Stimulated activated CD4-positive, alpha-beta T cell treated with anti-CD3 and anti-CD28 coated beads, Interleukin-4, amount 100 ng/mL, for 4 hours (primary cell): Measurements from ENCODE around the gene CMC1.
A peak's percentile ranks its signal among the peaks of the same experiment; 100 is the strongest.
"Not testable (repeated sequence)": the region's sequence is repeated elsewhere in the genome, so short reads cannot be mapped to it uniquely, and the experiment has no call there.

Experiments
- DNase-seq, 2 experiments: peaks; one replicate each; pipeline ENCODE4 v3.0.0-alpha.2; 2020

CMC1 gene, protein sequence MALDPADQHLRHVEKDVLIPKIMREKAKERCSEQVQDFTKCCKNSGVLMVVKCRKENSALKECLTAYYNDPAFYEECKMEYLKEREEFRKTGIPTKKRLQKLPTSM

DNA sequence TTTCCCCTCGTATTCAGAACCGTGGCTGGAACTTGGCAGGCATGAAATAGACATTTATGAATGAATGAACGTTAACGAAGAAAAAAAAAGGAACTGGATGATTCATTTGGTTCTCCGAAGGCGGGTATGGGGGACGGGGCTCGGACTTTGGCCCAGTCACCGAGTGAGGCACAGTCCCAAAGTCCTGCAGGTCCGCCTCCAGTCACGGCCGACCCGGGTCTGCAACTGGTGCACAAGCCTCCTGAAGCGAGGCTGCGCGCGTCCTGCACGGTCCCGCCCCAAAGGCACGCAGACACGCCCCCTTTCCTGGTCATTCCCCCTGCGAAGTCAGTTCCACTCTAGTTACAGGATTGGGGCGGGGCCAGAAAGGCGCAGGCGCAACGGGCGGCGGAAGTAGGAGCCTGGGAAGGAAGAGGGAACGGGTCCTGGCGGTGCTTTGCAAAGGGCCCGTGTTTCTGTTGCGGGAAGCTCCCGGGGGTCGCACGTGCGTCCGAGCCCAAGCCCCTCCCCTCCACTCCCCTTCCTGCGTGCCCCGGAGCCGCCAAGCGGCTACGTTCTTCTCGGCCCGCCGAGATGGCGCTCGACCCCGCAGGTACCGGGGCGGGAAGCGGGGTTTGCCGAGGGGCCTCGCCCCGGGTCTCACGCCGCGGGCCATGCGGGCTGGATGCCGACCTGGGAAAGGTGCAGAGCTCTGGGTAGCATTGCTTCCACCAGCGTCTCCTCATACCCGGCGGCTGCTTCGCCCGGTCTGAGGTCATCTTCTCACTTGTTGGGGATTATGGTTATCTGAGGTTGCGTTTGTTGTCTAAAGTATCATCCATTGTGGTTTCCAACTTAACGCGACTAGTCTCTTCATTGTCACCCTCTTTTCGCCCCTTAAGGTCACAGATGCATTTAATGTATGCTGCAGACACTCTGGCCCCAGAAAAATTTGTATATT, at the start of gene CMC1:
CMC1 (plus strand) TSS at position 399 of the 940 bp plus-strand sequence; CDS start at position 574, 175 bp downstream.
- DNase-seq, result peak; percentile 90 to 94

DNA sequence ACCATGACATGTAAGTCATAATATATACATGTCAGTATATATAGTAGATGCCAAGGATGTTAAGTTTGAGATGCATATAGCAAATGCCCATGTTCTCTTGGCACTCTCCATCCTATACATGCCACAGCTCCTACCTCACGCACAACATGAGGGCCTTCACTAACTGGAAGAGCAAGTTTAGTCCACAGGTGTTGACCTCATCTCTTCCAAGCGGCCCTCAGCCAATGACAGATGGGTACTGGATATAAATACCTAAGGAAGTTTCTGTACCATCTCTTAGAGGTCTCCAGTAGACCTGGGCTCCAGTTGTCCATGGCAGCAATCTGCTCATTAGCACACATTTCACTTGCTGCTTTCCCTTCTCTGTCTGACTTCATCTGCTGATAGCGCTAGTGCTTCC, 43.3 kb upstream of the CMC1 start:
- no peak for DNase-seq

DNA sequence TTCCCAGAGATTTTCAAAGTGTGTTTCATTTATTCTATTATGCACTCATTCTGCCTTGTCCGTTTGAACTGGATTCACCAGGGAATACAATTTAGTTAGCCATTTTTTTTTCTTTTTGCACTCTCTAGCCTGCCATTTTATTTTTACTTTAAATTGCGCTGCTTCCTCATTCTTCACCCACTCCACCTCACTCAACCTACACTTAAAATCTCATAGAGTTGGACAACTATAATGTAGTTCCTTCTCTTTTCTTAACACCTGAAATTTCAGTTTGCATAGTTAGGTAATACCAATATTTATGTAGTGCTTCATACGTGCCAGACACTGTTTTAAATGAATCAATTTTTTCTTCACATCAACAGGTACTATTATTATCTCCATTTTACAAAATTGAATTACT, 42.4 kb upstream of the CMC1 start:
- no peak for DNase-seq

DNA sequence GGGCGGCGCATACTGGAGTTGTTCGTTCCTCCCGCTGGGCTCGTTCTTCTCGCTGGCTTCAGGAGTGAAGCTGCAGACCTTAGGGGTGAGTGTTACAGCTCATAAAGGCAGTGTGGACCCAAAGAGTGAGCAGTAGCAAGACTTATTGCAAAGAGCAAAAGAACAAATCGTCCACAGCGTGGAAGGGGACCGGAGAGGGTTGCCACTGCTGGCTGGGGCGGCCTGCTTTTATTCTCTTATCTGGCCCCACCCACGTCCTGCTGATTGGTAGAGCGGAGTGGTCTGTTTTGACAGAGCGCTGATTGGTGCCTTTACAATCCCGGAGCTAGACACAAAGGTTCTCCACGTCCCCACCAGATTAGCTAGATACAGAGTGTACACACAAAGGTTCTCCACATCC, 41.8 kb upstream of the CMC1 start:
- DNase-seq, result not testable (repeated sequence)

DNA sequence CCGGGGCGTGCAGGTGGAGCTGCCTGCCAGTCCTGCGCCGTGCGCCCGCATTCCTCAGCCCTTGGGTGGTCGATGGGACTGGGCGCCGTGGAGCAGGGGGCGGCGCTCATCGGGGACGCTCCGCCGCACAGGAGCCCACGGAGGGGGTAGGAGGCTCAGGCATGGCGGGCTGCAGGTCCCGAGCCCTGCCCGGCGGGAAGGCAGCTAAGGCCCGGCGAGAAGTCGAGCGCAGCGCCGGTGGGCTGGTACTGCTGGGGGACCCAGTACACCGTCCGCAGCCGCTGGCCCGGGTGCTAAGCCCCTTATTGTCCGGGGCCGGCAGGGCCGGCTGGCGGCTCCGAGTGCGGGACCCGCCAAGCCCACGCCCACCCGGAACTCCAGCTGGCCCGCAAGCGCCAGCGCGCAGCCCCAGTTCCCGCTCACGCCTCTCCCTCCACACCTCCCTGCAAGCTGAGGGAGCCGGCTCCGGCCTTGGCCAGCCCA, 41.0 kb upstream of the CMC1 start:
- not testable (repeated sequence) for DNase-seq

DNA sequence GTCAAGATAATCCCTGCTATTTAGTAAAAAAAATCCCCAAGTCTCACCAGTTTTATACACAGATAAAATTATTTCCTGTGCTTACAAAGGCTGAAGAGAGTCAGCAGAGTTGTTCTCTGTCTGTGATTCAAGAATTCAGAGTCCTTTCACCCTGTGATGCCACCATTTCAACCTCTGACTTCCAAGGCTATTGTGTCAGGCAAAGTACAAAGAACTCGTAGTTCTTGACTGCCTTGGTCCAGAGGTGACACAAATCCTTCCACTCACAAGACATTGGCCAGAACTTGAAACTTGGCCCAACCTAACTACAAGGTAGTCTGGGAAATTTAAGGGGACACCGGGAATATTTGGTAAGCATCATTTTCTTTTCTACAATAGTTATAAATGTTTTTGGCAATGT, 34.9 kb upstream of the CMC1 start:
- DNase-seq, result no peak

DNA sequence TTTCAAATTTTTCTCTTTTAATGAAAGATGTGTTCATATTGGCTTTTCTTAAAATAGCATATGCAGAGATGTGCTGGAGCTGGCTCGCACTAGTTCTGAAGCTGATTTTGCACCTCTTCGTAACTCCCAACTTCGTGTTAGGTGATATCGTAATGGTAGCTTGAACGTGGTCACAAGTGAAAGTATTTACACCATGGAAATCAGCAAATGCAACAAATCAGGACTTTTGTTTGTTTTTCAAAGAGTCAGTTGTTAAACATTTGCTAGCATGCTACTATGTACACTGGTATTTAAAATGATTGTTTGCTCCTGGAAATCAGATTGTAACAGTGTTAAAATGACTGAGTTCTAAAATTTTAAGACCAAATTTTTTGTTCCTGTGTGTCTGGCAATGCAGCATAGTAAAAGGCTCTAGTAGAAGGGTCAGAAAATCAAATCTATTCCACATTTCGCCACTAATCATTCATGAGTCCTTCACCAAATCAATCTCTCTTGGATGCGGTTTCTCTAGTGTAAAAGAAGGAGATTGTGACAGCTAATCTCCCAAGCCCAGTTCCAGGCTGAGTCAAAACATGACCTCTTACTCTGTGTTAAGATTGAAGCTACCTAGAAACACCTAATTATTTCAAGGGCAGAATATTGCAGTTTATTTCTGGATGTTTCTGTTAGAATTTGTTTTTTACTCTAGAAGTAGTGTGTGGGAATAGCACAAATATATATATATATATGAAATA, 34.3 kb upstream of the CMC1 start:
- no peak for DNase-seq

DNA sequence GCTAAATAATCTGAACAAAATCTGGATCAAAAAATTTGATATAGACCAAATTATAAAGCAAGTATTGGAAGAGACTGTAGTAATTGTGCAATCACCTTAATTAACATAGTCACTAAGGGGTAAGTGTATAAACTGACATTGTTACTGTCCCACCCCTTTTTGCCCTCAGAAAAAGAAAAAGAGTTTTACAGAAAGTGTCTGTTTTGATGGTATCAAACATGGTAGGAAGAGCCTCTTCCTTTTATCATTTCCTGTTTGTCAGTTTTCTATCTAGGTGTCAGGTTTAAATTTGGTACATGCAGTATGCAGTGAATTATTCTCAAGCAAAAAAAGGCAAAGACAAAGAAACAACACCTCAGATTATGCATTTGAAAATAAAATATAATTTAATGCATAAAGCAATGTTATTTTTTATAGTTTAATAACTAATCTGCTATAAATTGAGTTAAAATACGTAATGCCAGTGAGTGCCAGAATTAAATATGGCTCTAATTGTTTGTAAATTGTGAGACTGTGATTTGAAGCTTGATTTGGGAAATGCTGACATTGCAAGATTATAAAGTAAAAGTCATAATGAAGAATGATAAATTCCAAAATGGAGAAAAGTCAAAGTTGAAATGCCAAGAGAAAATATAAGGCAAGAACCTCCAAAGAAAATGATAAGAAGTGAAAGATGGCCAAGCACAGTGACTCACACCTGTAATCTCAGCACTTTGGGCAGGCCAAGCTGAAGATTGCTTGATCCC, 30.3 kb upstream of the CMC1 start:
- no peak for DNase-seq

DNA sequence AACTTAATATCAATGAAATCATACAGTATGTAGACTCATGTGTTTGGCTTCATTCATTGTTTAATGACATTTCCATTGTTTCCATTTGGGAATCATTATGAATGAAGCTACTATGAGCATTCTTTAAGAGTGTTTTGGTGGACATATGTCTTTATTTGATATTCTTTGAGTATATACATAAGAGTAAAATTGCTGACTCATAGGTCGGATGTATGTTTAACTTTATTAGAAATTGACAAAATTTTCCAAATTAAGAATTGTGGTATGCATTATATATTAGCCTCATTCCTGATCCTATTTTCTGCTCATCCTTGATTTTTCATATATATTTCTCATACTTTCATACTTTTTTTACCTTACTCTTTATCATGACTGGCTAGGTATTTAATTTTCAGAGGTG, 28.7 kb upstream of the CMC1 start:
- DNase-seq, result no peak

DNA sequence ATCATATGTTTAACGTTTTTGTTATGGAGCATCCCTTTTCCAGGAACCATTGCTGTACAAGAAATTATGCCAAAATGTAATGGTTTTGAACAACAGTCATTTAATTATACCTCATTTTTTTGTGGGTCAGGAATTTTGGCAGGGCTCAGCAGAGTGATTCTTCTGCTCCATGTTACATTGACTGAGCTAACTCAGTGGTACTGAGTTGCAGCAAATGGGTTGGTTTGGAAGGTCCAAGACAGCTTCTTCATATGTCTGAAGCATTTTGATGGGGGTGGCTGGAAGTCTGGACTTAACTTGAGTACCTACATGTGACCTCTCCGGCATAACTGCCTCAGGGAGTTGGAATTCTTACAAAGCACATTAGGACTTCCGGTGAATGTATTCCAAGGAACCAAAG, 26.0 kb upstream of the CMC1 start:
- no peak for DNase-seq

DNA sequence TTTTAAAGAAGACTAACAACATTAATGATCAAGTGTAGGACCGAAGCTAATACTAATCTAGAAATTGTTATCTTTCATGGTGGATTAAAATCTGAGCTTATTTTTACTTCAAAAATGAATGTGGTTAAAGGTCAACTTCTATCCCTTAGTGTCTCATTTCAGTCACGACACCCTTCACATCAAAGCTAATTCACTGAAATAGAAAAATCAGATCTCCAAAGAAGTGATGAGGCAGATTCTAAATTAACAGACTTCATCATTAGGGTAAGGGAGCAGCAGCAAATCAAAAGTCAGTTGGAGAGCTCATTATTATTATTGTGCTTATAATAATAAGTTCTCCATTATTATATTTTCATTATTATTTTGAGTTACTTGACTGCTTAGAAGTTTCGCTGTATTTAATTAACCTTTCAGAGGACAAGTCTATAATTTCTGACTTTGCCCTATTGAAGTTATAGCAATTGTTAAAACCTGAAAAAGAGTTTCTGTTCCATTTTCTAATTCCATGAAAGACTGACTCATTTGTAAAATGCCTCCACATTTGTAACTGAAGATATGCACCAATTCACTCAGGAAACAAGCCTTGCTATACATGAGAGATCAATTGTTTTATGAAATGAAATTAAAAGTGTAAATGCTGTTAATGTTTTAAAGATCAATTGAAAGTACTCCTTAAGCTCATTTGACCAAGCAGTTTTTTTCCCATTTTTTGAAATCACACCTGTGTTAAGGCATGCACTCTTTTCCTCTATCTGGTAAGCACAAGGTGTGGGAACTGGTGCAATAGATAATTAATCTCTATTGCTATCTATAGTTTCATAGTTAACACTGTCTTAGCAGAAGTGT, 23.1 kb upstream of the CMC1 start:
- DNase-seq, result no peak

DNA sequence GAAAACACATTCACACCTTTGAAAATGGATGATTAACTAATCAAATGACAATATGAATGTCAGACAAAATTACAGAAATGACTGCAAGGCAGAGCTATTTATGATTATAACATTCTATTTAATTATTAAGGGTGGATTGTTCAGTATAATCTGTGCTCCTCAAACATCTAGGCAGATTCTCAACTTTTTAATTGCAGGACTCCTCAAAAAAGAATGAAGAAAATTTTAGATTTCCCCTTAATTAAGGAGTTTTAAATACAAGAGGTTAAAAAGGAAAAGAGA, 22.6 kb upstream of the CMC1 start:
- no peak for DNase-seq

DNA sequence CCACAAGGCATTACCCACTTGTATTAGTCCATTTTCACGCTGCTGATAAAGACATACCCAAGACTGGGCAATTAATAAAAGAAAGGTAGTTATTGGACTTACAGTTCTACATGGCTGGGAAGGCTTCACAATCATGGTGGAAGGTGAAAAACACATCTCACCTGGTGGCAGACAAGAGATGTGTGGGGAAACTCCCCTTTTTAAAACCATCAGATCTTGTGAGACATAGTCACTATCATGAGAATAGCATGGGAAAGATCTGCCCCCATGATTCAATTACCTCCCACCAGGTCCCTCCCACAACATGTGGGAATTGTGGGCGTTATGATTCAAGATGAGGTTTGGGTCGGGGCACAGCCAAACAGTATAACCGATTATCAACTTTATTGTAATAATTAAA, 17.0 kb upstream of the CMC1 start:
- peak in 1 of 2 experiments; percentile 41 for DNase-seq

DNA sequence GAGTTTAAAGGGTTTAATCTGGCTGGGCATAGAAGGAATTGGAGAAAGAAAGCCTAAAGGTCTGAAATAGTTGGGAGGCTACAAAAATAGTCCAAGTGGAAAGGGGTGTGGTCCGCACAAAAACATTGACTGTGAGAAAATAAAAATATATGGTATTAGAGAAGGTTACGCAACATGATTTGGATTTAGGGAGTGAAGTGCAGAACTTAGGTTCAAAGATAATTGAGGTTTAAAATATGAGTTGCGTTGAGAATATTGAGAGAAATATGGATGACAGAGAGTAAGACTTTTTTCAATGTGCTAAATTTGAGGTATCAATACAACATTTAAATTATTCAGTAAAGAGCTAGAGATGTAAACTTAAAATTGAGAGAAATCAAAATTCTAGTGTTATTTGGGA, 15.4 kb upstream of the CMC1 start:
- no peak for DNase-seq

DNA sequence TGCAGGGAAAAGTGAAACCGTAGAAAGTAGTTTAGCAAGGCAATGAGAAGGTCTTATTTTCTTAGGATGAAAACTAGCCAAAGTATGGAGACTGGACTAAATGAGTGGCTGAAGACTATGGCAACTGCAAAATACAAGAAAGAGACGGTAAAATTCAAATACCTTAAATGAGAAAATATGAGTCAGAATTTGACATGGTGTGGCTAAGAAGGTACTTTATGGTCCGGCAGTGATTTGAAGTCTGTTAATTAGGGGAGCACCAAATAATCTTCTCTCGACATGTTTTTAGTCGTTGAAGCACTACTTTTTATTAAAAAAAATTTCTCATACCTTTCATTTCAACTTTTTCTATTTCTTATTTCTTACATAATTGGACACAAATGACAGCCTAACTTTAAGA, 12.8 kb upstream of the CMC1 start:
- DNase-seq, result no peak

DNA sequence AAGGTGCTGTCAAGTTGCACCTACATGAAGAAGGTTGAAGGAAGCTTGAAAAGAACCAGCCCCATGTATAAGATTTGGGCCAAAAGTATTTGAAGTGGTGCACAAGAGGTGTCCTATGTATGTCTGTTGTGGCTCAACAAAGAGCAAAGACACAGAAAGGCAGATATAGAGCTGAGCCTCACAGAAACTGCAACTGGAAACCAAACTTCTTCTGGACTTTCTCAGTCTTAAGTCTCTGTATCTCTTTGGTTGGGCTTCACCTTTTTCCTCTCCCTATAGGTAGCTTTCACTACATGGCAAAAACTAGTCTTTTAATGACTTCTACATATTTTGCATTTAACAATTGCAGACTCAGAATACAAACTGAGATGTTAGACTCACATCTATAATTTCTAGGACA, 8.8 kb upstream of the CMC1 start:
- DNase-seq, result no peak

DNA sequence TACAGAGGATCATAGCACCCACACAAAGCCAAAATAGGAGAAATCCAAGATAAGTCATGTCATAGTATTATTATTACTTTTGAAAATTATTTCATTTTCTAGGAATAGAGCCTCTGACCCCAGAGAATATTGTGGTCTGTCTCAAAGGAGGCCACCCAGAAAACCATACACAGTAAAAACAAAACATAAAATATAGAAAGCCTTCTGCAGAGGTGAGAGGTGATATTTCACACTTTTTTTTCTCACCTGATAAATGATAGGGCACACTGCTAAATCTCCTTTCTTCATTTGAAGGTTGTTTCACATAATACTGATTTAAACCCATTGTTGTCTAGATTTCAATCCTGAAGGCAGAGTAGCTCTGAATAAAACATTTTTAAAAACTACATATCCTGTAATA, 7.0 kb upstream of the CMC1 start:
- no peak for DNase-seq

DNA sequence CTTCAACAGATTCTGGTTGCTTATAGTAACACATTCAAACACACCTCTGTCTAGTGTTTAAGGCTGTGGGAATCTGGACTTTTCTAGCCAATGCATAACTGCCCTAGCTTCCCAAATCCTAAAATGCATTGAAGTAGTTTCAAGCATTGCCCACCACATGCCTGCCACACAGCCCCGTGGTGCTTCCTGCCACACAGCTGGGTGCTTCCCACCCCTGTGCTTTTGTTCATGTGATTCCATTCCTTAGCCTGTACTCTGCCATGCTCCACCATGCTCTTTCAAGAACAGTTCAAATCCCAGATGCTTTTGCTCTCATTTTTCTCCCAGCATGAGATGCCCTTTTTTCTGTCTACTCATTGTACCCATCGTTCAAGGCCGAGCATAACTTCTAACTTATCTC, 2.3 kb upstream of the CMC1 start:
- no peak for DNase-seq

DNA sequence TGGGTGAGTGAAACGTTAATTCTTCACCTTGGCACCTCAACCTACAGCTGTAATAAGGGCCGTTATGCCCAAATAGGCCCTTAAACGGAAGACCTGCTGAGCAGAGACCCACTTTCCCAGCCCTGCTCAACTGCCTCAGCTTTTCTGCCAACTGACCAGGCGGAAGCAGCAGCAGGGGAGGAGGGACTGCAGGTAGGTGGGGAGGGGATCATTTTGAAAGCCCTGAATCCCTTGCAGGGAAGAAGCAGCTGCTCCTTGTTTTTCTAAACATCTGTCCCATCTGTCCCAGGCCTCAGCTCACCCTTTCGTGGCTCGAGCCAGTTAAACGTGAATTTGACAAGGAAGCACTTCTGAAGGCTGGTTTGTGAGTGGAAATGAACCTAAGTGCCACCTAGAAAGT, 978 bp upstream of the CMC1 start:
- DNase-seq, result no peak

DNA sequence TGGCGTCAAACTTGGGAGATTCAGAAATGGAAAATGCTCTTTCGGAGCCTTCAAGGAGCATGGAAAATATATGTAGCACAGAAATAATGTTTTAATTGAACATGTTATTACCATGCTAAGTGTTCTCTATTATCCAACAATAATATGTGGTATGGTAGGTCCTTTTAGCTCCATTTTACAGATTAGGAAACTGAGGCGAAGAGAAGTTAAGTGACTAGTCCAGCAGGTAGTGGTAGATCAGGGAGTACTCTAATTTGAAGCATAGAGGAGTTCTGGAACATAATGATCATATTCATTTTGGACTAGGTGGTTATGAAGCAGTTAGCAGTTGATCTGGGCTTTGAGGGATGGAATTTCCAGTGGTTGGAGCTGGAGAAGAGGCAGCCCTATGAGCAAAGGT, 1.1 kb downstream of the CMC1 start:
- DNase-seq, result no peak

DNA sequence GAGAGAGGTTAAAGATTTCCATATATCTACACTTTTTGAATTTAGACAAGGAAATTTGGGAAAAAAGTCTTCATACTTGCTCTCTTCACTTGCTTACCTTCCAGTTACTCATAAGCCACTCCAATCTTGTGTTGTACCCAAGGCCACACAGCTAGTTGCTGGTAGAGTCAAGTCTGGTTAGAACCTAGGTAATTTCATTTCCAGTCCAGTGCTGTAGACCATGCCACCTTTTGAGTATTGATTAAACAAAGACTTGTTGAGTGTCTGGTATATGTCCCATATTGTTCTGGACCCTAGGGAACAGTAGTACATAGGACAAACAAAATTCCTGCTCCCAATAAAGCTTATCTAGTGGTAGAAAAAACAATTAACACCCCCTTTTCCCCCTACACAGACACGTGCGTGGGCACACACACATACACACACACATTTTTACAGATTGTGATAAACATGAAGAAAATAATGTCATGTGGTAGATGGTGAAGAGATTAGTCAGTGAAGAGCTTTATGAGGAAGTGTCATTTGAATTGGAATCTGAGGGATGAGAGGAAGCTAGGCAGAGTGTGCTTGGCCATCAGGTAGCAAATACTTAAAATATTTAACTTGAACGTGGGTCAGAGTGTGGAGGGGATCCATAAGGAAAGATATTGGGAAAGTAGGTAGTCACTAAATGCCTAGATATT, 2.1 kb downstream of the CMC1 start:
- no peak for DNase-seq

DNA sequence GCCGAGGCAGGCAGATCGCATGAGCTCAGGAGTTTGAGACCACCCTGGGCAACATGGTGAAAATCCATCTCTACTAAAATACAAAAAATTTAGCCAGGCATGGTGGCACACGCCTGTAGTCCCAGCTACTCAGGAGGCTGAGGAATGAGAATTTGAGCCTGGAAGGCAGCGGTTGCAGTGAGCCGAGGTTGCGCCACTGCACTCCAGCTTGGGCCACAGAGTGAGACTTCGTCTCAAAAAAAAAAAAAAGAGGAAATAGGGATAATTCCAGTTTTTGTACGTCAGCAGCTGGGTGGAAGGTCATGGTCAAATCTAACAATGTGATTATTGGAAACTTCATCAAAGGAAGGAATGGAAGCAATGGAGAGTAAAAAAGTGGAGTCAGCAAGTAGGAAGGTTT, 3.1 kb downstream of the CMC1 start:
- no peak for DNase-seq
